SK-MEL-5 (cell line): ENCODE data around the gene ERO1B. TPM values are rescaled to one million over a fixed set of nuclear protein-coding genes. Genes with fewer than 3 reads are reported as not detected.
"Not testable (repeated sequence)": the region's sequence is repeated elsewhere in the genome, so short reads cannot be mapped to it uniquely, and the experiment has no call there.

ENCODE experiments used
- DNase-seq: peaks from one replicate; pipeline ENCODE4 v3.0.0-alpha.2; 2016; ENCODE audit warnings: low read depth, low spot score
- in situ Hi-C: cut with HindIII; loops from 2 replicates; pipeline ENCODE4 v1.10.0; 2016; ENCODE audit warnings: low sequenced_read_pairs, high pct_unique_total_duplicates, low pct_unique_long_range_greater_than_20kb
- polyA plus RNA-seq, 2 experiments: library from polyadenylated mRNA; depleted of rRNA; stranded (reverse); fragments of >200 nt; gene quantifications; 2 replicates each; pipeline ENCODE4 v1.2.3, GENCODE V29; 2015
- total RNA-seq: library from RNA; depleted of rRNA; stranded (reverse); fragments of >200 nt; shearing (Covaris generic); gene quantifications from 2 replicates; pipeline ENCODE4 v1.2.3, GENCODE V29; 2014; rRNA removed

ERO1B gene
- total RNA-seq, result 5.6 and 7.7 TPM in 2 replicates
- polyA plus RNA-seq (2015; cell fraction: cytosol; rRNA removed), result 8.1 and 8.7 TPM in 2 replicates
- 16.6 and 18.2 TPM in 2 replicates for polyA plus RNA-seq (2015; cell fraction: nucleus; rRNA removed)

DNA sequence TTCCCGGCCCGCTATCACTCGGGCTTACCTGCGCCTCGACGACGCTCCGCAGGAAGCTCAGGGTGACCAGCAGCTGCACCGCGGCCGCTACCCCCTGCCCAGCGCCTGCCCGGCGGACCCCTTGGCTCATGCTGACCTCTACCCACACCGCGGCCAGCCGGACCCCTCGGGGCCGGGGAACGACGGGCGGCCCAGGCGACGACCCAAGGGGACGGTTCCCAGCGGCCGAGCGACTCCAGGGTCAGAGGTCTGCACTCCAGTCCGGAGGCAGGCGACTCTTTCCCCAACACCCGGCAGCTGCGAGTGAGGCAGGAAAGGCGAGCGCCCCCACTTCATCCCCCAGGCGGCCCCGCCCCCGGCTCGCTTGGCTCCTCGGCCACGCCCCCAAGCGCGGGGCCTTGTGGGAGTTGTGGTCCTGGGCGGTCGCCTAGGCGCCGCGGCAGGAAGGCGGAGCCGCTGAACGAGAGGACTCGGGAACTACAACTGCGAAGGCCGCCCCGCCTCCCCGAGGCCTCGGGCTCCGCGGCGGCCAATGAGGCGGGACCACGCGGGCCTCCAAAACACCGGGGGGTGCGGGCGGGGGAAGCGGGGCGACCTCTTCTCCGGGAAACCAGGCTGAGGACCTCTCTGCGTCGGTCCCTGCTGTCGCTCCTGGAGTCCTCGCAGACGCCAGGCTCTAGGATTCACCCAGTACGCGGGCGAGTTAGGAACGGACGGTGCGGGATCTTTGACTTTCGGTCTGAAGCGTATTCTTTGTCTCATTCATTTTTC is at the start of gene ERO1B:
TSS of gene ERO1B (minus strand) at position 305 of the 771 bp plus-strand sequence. CDS start at position 130, 175 bp downstream.
- DNase-seq, result peak; percentile 95
- in situ Hi-C loops, result no loop called here

DNA sequence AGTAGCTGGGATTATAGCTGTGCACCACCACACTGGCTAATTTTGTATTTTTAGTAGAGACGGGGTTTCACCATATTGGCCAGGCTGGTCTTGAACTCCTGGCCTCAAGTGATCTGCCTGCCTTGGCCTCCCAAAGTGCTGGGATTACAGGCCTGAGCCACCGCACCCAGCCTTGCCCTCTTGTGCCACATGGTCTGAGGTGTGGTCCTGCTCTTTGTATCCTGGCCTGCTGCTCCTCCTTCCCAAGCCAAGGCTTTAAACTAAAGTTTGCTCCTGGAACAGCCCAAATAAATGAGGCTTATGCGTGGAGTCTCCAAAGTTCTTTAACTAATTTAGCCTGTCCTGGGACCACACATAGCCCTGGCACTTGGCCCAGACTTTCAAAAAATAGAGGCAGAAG is 49.7 kb upstream of the ERO1B start:
- DNase-seq, in situ Hi-C loops: not testable (repeated sequence)

GRCh38 chr1:236326432-236326831 is 44.7 kb upstream of the ERO1B start:
- in situ Hi-C loops, result no loop called here
- DNase-seq, result no peak

- no peak for DNase-seq
- in situ Hi-C loops, result no loop called here
Measured at GRCh38 chr1:236325567-236325966, 43.8 kb upstream of the ERO1B start.

DNA sequence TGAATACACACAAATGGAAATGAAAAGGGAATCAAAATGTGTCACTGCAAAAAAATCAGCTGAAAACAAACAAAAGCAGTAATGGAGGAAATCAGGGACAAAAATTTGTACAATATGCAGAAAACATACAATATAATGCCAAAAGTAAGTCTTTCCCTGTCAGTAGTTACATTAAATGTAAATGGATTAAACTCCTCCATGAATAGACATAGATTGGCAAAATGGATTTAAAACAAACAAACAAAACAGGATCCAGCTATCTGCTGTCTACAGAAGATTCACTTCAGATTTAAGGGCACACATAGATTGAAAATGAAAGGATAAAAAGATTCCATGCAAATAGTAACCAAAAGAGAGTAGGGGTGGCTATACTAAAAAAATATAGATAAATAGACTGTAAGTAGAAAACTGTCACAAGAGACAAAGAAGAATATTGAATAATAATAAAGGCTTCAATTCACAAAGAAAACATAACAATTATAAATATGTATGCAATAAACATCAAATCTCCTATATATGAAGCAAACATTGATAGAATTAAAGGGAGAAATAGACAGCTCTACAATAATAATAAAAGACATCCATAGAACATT is 42.2 kb upstream of the ERO1B start:
- no peak for DNase-seq
- in situ Hi-C loops, result no loop called here

DNA sequence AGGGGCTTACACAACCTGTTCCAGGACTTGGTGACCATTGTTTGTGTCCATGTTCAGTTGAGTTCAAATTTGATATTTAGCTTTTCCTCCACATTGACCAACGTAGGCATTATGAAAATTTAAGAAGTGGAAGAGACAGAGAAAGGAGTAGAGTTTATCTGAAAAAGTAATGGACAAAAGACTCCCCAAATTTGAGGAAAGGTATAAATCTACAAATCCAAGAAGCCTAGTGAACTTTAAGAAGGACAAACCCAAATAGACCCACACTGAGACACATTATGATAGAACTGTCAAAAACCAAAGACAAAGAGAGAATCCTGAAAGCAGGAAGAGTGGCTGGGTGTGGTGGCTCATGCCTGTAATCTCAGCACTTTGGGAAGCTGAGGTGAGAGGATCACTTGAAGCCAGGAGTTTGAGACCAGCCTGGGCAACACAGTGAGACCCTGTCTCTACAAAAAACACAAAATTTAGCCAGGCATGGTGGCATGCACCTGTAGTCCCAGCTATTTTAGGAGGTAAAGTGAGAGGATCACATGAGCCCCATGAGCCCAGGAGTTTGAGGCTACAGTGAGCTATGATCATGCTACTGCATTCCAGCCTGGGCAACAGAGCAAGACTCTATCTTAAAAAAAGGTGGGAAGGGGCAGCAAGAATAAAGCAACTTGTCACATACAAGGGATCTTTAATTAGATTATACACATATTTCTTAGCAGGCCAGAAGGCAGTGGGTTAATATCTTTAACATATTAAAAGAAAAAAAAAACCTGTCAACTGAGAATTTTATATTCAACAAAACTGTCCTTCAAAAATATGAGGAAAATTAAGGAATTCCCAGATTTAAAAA is 41.0 kb upstream of the ERO1B start:
- DNase-seq, result no peak
- in situ Hi-C loops, result no loop called here

DNA sequence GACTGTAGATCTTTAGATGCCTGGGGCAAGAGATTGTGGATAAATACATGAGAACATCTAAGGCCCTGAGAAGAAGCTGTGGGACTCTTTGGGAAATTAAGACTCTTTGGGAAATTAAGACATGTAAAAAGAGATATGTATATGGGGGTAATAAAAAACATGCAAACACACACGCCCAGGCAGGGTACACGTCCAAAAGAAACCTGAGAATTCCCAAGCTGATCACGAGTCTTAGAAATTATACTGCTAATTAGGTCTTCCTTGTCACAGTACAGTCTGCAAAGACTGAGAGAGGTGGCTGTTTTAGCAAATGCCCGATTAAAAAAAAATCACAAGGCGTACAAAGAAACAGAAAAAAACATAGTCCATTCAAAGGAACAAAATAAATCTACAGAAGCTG is 39.3 kb upstream of the ERO1B start:
- in situ Hi-C loops, result no loop called here
- no peak for DNase-seq

- no peak for DNase-seq
- in situ Hi-C loops, result no loop called here
Measured at GRCh38 chr1:236320671-236321070, 38.9 kb upstream of the ERO1B start.

- in situ Hi-C loops, result no loop called here
- DNase-seq, result no peak
Measured at GRCh38 chr1:236320214-236320613, 38.5 kb upstream of the ERO1B start.

GRCh38 chr1:236316437-236316836 is 34.7 kb upstream of the ERO1B start:
- no peak for DNase-seq
- in situ Hi-C loops, result no loop called here

DNA sequence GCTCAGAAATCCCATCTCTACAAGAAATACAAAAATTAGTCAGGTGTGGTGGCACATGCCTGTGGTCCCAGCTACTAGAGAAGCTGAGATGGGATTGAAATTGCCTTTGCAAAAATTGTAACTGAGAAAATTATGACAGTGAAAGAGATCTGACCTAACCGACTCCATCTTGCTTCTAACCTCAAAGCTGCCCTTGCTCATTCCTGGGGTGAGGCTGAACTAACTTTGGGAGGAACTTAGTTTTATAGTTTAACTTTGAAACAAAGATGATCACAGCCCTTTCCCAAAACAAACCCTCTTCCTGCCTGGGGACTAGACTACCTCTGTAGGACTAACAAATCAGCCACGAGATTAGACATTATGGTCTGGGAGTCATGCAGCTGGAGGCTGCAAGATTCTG is 33.8 kb upstream of the ERO1B start:
- DNase-seq, result no peak
- in situ Hi-C loops, result no loop called here

DNA sequence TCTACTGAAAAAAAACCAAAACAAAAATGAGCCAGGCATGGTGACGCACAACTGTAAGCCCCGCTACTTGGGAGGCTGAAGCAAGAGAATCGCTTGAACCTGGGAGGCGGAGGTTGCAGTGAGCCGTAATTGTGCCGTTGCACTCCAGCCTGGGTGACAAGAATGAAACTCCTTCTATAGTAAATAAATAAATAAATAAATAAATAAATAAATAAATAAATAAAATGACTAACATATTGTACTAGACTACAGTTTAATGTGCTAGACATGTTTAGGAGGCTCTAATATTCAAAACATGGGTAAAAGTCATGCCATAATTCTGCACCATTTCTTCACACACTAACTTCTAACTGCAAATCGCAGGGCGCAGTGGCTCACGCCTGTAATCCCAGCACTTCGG is 33.3 kb upstream of the ERO1B start:
- in situ Hi-C loops, result no loop called here
- no peak for DNase-seq

GRCh38 chr1:236314050-236314449 is 32.3 kb upstream of the ERO1B start:
- DNase-seq, in situ Hi-C loops: not testable (repeated sequence)

DNA sequence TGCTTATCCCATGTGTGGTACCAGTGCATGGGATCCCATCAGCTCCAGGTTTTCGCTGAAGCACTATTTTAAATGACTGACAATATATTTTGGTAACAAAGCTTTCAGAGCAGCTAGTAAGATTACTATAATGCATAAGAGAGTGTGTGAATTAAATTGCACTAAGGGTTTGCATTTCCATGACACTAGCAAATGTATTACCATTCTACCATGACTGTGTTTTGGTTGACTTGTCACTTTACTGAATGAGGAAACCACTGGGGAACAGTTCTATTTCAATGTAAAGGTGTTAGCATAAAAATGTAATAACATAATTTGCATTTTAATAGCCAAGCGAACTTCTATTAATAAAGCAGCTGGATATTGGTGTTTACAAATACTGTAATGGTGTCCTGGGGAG is 31.7 kb upstream of the ERO1B start:
- no peak for DNase-seq
- in situ Hi-C loops, result no loop called here

DNA sequence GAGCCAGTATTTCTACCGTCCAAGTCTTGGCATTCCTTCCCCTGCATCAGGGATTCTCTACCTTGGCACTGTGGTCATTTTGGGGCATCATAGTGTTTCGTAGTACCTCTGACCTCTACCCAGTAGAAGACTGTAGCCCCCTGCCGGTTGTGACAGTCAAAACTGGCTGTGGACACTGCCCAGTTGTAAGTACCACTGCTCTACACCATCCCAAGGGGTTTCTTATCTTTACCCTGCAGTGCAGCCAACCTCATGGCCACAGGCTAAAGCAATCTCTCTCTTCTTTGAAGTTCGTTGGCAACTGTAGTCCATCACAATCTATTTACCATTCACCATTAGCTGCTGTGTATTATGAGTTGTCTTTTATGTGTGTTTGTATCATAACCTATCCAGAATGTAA is 29.3 kb upstream of the ERO1B start:
- in situ Hi-C loops, result no loop called here
- peak; percentile 42 for DNase-seq

DNA sequence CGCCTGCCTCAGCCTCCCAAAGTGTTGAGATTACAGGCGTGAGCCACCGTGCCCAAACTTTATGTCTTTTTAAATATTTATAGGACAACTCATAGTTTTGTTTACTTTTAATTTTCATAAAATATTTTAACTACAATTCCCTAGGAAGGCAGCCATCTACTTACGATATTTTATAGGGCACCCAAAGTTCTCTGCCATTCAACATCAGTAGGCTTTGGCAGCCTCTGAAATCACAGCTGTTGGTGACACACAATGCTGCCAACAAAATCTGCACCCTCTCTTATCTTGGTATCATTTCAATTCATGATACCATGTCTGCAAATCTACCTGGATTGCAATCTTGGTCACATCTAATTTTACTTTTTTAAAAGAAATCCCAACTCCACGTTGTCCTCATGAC is 27.1 kb upstream of the ERO1B start:
- in situ Hi-C loops, result no loop called here
- DNase-seq, result no peak

GRCh38 chr1:236307435-236307834 is 25.7 kb upstream of the ERO1B start:
- no peak for DNase-seq
- in situ Hi-C loops, result no loop called here

DNA sequence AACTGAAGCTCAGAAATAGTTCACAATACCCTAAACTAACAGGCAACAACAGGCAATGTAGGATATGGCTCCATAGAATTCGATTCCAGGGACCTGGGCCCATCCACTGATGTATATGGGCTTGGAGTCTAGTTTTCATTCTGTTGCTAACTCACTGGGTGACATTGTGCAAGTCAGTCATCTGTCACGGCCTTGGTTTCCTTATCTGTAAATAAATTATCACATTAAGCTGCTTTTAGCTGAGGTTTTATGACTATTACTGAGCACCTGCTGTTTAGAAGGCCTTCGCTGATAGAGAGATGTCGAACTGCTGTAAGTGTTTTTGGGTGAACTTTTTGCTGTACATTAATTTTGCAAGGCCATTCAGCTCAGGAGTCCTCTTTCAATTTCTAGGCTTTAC is 22.9 kb upstream of the ERO1B start:
- in situ Hi-C loops, result no loop called here
- no peak for DNase-seq
